Skeletal muscle satellite cell (primary cell): Measurements from ENCODE around the gene VSTM2B.
"Not testable (repeated sequence)": the region's sequence is repeated elsewhere in the genome, so short reads cannot be mapped to it uniquely, and the experiment has no call there.

Experiments used
- H3K27me3 ChIP-seq: 2 replicates; pipeline ENCODE4 v1.7.0; 2013; ENCODE audit warnings: low read length; ENCODE audit not compliant: control insufficient read depth, insufficient read depth
- H3K36me3 ChIP-seq: 2 replicates; pipeline ENCODE4 v1.7.0; 2013; ENCODE audit warnings: mild to moderate bottlenecking, control low read depth, low read length; ENCODE audit not compliant: insufficient read depth
- H3K4me1 ChIP-seq: 2 replicates; pipeline ENCODE4 v1.7.0; 2013; ENCODE audit warnings: low read length; ENCODE audit not compliant: control insufficient read depth, insufficient read depth
- H3K4me2 ChIP-seq: 2 replicates; pipeline ENCODE4 v1.7.0; 2013; ENCODE audit warnings: mild to moderate bottlenecking, low read length
- H3K4me3 ChIP-seq: 2 replicates; pipeline ENCODE4 v1.7.0; 2013; ENCODE audit warnings: low read length
- H3K9ac ChIP-seq: 2 replicates; pipeline ENCODE4 v1.7.0; 2013; ENCODE audit warnings: mild to moderate bottlenecking, low read depth, low read length, moderate library complexity
- H3K9me3 ChIP-seq: replicated peaks from 2 replicates; pipeline ENCODE4 v1.7.0; 2013; ENCODE audit warnings: mild to moderate bottlenecking, control low read depth, low read length

The VSTM2B gene

GRCh38 chr19:29543381-29543780, 17.6 kb downstream of the VSTM2B start:
- Histone ChIP-seq H3K4me1 (no peaks in the 10 kb centered on the region), H3K27me3 (no peaks in the 10 kb centered on the region), H3K4me2 (no peak overlapping the region)

GRCh38 chr19:29544656-29545360, 19.0 kb downstream of the VSTM2B start:
- no peak overlapping the region for H3K4me2 ChIP-seq
- H3K4me1 ChIP-seq = no peaks in the 10 kb centered on the region
- no peak overlapping the region for H3K4me3 ChIP-seq
- H3K9me3 ChIP-seq = no peaks in the 10 kb centered on the region
- H3K36me3 ChIP-seq = no peaks in the 10 kb centered on the region
- no peak overlapping the region for H3K9ac ChIP-seq
- no peaks in the 10 kb centered on the region for H3K27me3 ChIP-seq

More at GRCh38 chr19:29543381-29543780, 17.6 kb downstream of the VSTM2B start:
- H3K36me3 ChIP-seq = no peaks in the 10 kb centered on the region
- H3K9me3 ChIP-seq = no peaks in the 10 kb centered on the region
- H3K9ac ChIP-seq = no peak overlapping the region
- H3K4me3 ChIP-seq = no peak overlapping the region

- not testable (repeated sequence) for H3K4me2 ChIP-seq, H3K4me3 ChIP-seq, H3K9me3 ChIP-seq, H3K9ac ChIP-seq, H3K4me1 ChIP-seq, H3K27me3 ChIP-seq, H3K36me3 ChIP-seq
Measured at GRCh38 chr19:29545447-29545846, 19.7 kb downstream of the VSTM2B start.

GRCh38 chr19:29545866-29546582, 20.2 kb downstream of the VSTM2B start:
- Histone ChIP-seq H3K36me3 (no peaks in the 10 kb centered on the region), H3K9me3 (no peaks in the 10 kb centered on the region), H3K4me2 (no peak overlapping the region), H3K4me1 (no peaks in the 10 kb centered on the region), H3K27me3 (no peaks in the 10 kb centered on the region), H3K4me3 (no peak overlapping the region), H3K9ac (no peak overlapping the region)

GRCh38 chr19:29546583-29547190, 20.9 kb downstream of the VSTM2B start:
- Histone ChIP-seq H3K4me1 (no peaks in the 10 kb centered on the region), H3K9me3 (no peaks in the 10 kb centered on the region), H3K4me3 (no peak overlapping the region), H3K4me2 (no peak overlapping the region), H3K36me3 (no peaks in the 10 kb centered on the region), H3K27me3 (no peaks in the 10 kb centered on the region), H3K9ac (no peak overlapping the region)

GRCh38 chr19:29547361-29547960, 21.7 kb downstream of the VSTM2B start:
- H3K4me2 ChIP-seq = no peak overlapping the region
- no peaks in the 10 kb centered on the region for H3K4me1 ChIP-seq
- H3K36me3 ChIP-seq = no peaks in the 10 kb centered on the region
- no peaks in the 10 kb centered on the region for H3K27me3 ChIP-seq
- H3K4me3 ChIP-seq = no peak overlapping the region
- no peak overlapping the region for H3K9ac ChIP-seq
- H3K9me3 ChIP-seq = no peaks in the 10 kb centered on the region

DNA sequence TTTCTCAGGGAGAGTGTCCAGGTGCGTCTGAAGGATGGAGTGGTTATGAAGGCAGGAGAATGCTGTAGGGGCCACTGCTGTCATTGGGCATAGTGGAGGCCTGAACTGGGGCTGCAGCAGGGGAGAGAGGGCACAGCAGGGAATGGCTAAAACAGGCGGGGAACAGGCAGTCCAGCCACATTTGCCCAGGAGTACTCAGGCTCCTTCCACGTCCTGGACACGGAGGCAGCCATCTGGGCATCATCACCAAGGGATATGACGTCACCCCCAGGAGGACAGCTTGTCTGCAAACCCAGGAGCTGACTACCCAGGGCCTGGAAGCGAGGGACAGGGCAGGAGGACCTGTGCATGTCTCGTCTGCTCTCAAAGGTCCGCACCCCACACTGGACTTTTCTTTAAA, 22.2 kb downstream of the VSTM2B start:
- Histone ChIP-seq H3K4me2 (no peak overlapping the region), H3K27me3 (no peaks in the 10 kb centered on the region), H3K4me1 (no peaks in the 10 kb centered on the region), H3K9ac (no peak overlapping the region), H3K9me3 (no peaks in the 10 kb centered on the region), H3K4me3 (no peak overlapping the region), H3K36me3 (no peaks in the 10 kb centered on the region)

- H3K9me3 ChIP-seq = no peaks in the 10 kb centered on the region
- H3K4me3 ChIP-seq = no peak overlapping the region
- no peaks in the 10 kb centered on the region for H3K4me1 ChIP-seq
- no peaks in the 10 kb centered on the region for H3K36me3 ChIP-seq
- H3K9ac ChIP-seq = no peak overlapping the region
- no peaks in the 10 kb centered on the region for H3K27me3 ChIP-seq
- no peak overlapping the region for H3K4me2 ChIP-seq
Measured at GRCh38 chr19:29548483-29549085, 22.8 kb downstream of the VSTM2B start.

GRCh38 chr19:29549105-29550070, 23.6 kb downstream of the VSTM2B start:
- Histone ChIP-seq H3K4me3 (no peak overlapping the region), H3K4me2 (no peak overlapping the region), H3K9ac (no peak overlapping the region), H3K27me3 (no peaks in the 10 kb centered on the region), H3K36me3 (no peaks in the 10 kb centered on the region), H3K9me3 (no peaks in the 10 kb centered on the region), H3K4me1 (no peaks in the 10 kb centered on the region)

DNA sequence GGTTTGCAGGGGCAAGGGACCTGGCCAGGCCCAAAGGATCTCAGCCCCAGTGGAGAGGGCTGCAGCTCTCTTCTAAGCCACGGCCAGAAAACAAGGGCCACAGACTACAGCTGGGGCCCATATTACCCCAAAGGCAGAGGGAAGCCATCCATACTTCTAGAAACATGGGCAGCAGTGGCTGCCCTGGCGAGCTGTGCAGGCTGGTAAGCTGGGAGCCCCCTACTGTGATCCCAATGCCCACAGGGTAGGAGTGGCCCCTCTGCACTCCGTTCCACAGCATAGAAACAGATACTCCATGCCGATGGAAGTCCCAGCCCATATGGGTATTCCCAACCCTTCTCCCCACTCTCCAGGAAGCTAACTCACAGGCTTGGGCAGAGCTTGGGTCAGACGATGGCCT, 25.1 kb downstream of the VSTM2B start:
- Histone ChIP-seq H3K27me3 (no peaks in the 10 kb centered on the region), H3K4me3 (no peak overlapping the region), H3K4me2 (no peak overlapping the region), H3K36me3 (no peaks in the 10 kb centered on the region), H3K4me1 (no peaks in the 10 kb centered on the region), H3K9me3 (no peaks in the 10 kb centered on the region), H3K9ac (no peak overlapping the region)
